Measurements from ENCODE around the gene DOCK4. TPM values are rescaled to one million over a fixed set of nuclear protein-coding genes. Genes with fewer than 3 reads are reported as not detected.

Gene DOCK4
- polyA plus RNA-seq, 12 donors, result 9.2 to 21.2 (median 10.6) TPM; not detected in 1

DNA sequence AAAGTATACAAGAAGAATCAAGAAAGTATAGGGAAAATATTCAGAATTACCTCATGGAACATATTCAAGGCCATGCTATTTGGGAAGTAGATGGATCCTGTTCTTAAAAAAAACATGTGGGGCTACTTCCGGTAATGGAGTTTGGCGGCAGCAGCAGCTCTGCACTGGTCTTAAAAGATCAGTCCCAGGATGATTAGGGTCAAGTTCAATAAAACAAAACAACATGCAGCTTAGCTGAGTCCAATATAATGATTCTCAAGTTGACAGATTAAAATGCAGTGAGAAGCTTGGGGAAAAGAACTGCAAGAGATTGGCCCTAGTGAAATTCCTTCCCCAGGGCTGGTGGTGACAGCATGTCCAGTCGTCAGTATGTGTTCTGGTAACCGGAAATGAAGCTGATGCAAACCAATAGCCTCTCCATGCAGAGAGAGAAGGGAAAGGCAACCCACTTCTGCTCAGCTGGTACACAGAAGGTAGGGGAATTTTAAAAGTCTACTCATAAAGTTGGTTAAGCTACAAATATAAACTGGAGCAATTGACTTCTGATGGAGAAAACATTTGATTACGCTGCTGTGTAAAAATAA is 338.8 kb downstream of the DOCK4 start:
- no peak for DNase-seq

GRCh38 chr7:111866787-111867186 is 339.4 kb downstream of the DOCK4 start:
- no peak for DNase-seq

GRCh38 chr7:111865430-111865829 is 340.8 kb downstream of the DOCK4 start:
- no peak for DNase-seq

DNA sequence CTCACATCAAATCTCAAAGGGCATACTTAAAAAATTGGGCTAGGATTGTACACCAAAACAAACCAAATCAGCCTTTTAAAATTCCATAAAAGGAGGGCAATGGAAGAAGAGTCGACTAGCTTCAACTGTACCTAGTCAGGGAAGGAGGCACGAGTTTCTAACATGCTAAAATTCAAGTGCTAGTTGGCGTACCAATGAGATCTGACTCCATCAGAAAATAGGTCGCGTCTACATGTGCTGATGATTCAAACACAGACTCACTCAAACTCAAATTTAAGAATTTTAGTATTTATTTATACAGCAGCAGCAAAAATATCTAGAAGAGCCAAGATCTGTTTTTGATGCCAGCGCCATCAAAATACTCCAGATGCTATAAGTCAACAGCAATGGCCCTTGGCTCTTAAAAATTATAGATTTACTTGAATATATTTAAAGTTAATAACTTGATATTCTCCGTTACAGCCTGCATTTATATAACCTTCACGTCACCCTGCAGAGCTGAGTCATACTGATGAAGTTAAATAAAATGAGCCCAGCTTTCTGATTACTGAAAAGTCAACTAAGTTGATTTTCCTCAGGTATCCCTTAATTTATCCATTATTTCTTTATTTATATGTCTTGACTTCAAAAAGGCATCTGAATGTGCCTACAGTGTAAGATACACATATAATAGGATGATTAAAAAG is 341.8 kb downstream of the DOCK4 start:
- DNase-seq, result no peak

DNA sequence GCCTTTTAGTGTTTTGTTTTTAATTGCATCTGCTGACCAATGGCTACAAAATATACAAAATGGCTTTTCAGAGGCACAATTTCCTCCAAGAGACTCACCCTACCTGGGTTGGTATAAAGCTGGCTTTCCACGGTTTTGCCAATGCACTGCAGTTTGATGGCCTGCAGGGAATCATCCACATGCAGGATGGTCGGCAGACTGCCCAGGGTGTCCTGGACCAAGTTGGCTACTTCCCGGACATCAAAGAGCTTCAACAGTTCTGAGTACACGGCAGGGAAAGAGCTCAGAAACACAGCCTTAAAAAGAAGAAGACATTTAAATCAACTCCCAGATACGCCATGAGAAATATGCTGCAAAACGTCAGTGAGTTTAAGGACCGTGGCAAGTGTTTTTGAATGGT is 342.9 kb downstream of the DOCK4 start:
- DNase-seq, result no peak

DNA sequence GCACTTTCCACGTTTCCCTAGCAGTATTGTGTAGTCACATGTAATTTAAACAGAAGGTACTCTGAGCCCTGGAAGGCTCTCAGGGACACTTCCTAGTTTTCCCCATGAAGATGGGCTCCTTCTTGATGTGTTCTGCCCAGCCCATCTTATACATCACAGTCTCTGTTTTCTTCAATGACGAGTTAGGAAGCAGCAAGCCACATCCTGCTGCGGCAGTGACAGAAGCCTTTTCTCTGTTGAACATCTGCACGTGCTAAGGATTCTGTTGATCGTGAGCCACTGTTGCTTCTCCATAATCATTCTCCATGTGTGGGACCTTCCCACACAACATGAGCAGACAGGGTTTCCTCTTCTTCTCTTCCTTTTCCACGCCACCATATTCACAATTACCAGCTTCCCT is 346.0 kb downstream of the DOCK4 start:
- DNase-seq, result no peak

DNA sequence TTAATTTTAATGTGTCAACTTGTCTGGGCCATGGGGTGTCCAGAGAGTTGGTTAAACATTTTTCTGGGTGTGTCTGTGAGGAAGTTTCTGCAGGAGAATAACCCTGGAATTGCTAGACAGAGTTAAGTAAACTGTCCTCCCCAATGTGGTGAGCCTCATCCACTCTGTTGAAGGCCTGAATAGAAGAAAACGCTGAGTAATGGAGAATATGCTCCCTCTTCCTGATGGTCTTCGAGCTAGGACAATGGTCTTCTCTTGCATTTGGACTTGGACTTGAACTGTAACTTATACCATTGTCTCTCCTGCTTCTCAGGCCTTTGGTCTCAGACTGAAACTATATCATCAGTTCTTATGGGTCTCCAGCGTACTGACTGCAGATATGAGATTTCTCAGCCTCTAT is 347.9 kb downstream of the DOCK4 start:
- DNase-seq, result no peak

DNA sequence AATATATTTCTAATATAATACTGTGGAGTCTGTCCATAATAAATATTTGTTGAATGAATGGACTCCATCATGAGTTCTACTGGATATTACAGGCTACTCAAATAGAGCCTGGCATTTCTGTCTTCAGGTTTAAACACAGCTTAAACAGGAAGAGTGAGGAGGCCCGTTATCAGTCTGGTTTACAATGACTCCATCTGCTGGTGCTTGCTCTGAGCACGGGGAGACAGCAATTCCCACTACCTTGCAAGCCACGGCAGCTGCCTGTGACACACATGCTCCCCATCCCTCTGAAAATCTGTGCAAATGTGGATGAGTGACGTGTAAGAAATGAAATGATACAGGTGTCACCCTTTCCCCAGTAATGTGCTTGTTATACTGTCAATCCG is 350.4 kb downstream of the DOCK4 start:
- DNase-seq, result no peak

- no peak for DNase-seq
These were observed 350.9 kb downstream of the DOCK4 start for GRCh38 chr7:111855161-111855841.

DNA sequence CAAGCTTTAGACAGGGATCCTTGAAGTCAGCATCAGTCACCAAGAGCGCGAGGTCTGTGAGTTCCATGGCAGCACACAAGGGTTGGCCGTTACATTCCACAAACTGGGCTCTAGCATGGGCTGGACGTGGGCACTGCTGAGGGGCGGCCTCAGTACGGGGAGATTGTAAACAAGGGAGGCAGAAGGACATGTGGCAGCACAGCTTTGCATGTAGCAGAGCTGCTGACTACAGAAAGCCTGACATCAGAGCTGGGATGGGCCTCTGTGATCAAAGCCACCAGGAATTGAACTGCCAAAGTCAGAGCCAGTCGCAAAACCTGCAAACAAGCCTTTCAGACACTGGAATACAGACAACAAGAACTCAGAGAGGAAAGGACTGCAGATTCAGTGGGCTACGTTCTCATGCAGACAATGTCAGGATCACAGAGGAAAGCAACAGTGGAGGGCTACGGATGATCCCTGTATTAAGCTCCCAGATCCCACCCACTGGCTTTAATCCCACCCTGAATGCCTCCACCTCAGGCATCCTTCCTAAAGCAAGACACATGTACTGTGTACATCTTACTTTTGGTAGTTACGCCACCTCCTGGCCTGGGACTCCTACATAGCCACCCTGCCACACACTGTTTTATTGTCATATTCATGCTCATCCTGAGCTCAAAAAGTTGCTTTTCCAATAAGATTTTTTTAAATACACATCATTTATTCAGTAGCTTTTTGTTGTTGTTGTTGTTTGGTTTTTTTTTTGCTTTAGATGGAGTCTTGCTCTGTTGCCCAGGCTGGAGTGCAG is 352.8 kb downstream of the DOCK4 start:
- DNase-seq, result no peak

DNA sequence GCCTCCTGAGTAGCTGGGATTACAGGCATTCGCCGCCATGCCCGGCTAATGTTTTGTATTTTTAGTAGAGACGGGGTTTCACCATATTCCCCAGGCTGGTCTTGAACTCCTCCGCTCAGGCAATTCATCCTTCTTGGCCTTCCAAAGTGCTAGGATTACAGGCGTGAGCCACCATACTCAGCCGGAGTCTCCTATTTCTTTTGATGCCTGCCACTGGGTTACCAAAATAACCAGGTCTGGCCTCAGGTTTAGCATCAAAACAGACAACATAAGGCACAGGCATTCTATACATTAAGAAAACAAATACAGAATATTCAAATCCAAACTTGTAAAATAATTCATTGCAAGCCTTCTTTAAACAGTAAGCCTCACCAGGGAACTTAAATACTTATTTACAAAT is 354.1 kb downstream of the DOCK4 start:
- no peak for DNase-seq

DNA sequence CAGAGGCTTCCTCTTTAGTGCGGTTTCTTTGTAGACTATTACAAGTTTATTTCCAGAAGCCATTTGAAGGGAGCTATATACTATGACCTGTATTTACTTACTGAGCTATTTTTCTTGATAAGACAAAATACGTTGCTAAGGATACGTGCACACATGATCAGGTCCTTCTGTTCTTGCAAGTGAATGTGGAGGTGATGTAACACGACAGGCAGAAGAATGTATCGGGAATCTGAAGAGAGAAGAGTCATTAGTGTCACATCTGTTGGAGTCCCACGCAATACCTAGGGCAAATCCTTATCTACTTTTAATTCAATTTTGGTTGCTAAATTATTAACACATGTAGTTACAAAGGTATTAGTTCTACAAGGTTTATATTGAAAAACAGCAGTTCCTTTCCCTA is 359.3 kb downstream of the DOCK4 start:
- DNase-seq, result no peak

GRCh38 chr7:111845853-111846252 is 360.3 kb downstream of the DOCK4 start:
- DNase-seq, result no peak

DNA sequence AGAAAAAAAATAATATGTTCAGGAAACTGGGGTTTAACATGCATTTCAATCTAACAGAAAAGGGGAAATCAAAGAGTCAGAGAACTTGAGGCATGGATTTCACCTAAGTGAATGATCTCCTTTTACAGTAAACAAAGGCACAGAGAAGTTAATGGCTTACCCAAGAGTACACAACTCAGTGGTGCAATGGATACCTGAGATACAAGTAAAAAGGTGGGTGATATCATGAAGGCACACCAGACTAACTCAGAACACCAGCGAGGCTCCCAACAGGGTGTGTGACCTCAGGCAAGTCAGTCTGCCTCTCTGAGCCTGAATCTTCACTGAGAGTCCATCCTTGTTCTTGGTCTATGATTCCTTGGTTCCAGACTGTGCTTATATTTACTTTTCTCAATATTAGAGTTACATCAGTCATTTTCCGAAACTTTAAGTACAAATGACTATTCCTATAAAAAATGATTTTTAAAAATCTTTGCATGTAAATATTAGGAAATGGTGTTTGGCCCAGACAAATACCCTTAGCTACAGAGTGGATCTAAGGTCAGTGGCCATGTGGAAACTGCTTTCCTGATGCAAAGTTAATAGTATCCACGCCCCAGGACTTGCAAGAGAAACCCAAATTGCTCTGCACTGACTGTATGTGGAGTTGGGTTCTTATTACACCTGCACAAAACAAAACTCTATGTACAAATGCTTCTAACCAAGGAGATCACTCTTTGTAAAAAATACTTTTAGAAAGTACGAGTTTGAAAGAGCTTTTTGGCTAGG is 361.1 kb downstream of the DOCK4 start:
- DNase-seq, result no peak

- DNase-seq, result no peak
These were observed 363.7 kb downstream of the DOCK4 start for GRCh38 chr7:111842491-111842890.

DNA sequence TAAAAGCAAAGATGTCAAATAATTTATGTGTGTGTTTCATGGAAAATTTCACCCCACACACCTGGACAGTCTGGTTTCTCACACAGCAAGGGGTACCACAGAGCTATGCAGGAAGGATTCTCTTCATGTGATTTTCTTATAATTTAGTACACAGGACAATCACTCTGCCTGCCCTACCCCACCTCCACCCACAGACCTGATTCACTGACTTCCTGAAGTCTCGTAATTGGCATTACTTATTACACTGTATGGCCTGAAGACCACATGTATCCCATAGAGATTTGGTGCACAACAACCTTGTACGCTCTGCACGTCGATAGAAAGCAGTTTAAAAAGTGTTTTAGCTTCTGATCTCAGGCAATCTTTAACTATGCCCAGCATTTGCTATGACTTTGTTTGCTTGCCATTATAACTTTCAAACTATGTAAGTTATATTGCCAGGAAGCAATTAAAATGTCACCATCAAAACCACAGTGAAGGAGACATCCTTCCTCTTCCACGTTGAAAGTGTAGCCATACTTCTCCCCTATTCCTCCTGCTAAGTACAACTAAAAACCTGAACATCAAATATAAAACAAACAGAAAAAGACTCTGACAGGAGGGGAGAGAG is 364.5 kb downstream of the DOCK4 start:
- DNase-seq, result no peak

- no peak for DNase-seq
These were observed 365.7 kb downstream of the DOCK4 start for GRCh38 chr7:111840528-111840927.

- DNase-seq, result no peak
These were observed 366.9 kb downstream of the DOCK4 start for GRCh38 chr7:111839261-111839660.

DNA sequence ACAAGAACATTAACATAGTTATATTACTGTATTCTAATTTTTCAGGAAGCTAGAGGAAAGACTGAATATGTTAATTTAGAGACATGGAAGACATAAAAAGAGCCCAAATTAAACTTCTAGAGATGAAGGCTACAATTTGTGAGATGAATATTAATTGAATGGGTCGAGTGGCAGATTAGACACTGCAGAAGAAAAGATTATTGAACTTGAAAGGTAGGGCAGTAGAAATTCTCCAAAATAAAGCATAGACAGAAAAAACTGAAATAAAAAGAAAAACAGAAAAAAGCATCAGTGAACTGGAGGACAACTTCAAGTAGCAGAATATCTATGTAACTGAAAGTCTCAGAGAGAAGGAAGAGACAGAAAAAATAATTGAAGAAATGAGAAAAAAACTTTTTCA is 369.6 kb downstream of the DOCK4 start:
- DNase-seq, result no peak

- DNase-seq, result peak; percentile 47
These were observed 371.1 kb downstream of the DOCK4 start for GRCh38 chr7:111835066-111835465.

- DNase-seq, result no peak
These were observed 371.8 kb downstream of the DOCK4 start for GRCh38 chr7:111834367-111834766.
